HG02981 (cell line): Measurements from ENCODE around the gene PROSER3.

Experiments
- ATAC-seq: cut with Tn5 transposase; IDR thresholded peaks from one replicate; pipeline ENCODE4 v1.9.1; 2021; ENCODE audit warnings: mild to moderate bottlenecking, moderate library complexity; ENCODE audit not compliant: unreplicated experiment

PROSER3 gene

DNA sequence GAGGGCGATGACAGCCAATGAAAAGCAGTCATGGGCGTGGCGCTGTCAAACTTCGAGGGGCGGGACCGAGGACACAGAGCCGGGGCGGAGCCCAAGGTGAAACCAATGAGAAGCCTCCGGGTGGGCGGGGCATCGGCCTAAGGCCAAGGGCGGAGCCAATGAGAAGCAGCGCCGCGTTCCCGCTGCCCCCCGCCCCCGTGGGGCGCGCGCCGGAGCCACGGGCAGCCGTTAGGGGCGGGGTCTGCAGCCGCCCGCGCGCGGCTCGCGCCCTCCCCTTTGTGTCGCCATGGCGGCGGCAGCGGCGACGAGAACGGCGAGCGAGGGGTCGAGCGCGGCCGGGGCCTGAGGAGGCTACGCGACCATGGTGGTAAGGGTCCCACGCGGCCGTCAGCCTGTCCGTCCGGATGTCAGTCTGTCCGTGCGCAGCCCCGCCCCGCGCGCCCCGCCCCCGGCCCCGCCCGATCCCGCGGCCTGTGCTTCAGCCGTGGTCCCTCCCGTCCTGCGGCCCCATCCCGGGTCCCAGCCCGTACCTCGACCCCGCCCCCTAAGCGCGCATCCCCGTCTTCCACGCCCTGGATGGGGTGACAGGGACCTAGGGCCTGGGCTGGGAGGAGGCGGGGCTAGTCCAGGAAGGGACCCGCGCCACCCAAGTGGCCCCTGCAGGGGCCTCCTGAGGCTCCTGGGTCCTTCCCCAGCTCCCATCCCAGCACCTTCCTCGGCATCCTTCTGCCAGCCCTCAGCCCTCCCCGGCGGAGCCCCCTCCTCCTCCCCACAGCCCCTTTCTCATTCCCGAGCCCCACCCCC, 17.5 kb downstream of the PROSER3 start, which contains the start of gene ARHGAP33:
ARHGAP33 (plus strand) TSS at position 267 of the 804 bp plus-strand sequence; CDS start at position 362, 95 bp downstream.
- peak; percentile 91 for ATAC-seq

DNA sequence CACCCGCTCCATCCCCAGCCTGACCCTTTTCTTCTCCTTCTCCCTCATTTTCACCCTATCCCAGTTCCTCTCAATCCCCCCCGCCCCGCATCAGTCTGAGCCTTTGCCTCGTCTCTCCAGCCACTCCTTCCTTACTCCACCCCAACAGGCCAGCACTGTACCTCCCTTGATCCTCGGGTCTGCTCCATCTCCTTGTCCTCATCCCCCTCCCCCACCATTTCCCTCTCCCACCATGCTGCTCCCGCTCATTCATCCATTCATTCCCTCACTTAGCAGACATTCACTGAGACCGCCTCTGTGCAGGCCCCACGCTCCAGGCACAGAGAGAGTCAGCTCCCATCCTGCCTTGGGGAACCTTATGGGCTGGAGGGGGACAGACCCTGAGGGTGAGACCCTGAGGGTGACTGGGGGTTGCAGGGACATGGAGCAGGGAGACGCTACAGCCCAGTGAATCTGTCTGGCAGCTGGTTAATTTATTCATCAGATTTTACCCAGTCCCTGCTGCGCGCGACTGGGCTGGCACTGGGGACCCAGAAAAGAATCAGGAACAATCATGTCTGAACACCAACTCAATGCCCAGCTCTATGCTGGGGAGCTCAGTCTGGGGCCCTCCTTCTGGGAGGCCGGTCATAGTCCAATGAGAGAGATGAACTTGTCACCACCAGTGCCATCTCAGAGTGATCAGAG, 18.3 kb downstream of the PROSER3 start:
- ATAC-seq: no peak

DNA sequence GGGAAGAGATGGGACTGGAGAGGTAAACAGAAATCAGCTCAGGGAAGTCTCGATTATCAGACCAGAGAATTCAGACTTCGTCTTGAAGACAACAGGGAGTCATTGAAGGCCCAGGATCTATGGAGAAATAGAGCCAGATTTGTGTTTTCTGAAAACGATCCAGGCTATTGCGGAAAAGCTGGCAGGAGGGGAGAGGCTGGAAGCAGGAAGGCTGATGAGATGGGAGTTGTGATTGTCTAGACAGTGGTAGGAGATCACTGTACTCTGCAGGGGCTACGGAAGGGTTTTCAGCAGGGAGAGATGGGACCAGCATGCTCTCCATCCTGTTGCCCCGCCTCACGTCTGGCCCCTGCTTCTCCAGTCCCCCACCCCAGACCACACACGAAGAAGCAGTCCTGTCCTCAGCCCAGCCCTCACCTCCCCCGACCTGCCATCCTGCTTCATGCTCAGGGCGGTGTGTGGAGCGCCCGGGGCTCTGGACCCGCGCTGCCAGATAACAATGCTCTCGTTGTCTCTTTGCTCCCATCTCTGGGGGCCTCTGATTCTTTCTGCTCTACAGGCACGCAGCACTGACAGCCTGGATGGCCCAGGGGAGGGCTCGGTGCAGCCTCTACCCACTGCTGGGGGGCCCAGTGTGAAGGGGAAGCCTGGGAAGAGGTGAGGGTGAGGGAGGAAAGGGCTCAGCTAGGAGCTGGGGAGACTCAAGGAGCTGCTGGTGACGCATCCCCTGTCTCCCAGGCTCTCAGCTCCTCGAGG, 19.3 kb downstream of the PROSER3 start:
- ATAC-seq: no peak

DNA sequence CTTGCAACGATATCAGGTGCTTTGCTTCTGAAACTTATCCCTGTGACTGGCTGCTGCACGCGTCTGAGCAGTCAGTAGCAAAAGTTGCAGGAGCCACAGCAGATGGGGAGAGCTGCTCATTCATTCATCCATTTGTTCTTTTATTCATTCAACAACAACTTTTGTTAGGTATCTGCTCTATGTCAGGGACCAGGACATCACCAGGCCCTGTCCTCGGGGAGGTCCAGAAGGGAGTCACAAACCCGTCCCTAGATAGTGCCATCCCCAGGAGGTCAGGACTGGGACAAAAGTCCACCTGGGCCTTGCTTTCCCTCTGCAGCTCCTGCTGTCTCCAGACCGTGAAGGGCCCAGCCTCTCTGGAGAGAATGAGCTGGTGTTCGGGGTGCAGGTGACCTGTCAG, 20.0 kb downstream of the PROSER3 start:
- no peak for ATAC-seq

DNA sequence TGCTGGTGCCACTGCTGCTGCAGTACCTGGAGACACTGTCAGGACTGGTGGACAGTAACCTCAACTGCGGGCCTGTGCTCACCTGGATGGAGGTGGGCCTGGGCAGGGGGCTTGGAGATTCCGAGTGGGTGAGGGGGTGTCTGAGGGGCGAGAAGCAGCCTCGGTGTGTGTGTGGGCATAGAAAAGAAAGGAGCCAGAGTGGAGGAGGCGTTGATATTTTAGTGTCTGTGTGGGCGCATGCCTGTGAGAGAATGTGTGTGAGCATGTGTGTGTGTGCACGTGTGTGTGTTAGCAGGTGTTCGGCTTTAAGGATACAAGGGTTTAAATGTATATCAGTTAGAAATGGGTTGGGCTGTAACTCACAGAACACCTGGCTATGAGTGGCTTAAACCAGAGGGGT, 21.1 kb downstream of the PROSER3 start:
- ATAC-seq: no peak

DNA sequence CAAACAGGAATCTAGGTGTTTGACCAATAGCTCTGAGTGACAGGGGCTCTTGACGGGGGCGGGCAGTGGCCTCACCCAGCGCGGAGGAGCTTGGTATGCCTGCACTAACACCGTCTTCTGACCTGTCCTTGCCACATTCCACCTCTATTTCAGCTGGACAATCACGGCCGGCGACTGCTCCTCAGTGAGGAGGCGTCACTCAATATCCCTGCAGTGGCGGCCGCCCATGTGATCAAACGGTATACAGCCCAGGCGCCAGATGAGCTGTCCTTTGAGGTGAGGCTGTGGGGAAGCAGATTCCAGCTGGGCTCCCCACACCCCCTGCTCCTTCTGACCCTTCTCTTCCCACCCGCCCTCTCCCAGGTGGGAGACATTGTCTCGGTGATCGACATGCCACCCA, 22.1 kb downstream of the PROSER3 start:
- ATAC-seq: no peak

DNA sequence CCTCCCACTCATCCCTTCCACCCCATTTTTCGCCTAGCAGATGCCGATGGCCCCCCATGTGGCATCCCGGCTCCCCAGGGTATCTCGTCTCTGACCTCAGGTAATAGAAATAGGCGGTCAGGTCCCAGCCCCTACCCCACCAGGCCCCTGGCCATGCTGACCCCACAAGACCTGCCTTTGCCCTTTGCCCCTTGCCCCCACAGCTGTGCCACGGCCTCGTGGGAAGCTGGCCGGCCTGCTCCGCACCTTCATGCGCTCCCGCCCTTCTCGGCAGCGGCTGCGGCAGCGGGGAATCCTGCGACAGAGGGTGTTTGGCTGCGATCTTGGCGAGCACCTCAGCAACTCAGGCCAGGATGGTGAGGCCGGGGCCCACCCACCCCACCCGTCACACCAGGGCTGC, 22.7 kb downstream of the PROSER3 start:
- no peak for ATAC-seq

DNA sequence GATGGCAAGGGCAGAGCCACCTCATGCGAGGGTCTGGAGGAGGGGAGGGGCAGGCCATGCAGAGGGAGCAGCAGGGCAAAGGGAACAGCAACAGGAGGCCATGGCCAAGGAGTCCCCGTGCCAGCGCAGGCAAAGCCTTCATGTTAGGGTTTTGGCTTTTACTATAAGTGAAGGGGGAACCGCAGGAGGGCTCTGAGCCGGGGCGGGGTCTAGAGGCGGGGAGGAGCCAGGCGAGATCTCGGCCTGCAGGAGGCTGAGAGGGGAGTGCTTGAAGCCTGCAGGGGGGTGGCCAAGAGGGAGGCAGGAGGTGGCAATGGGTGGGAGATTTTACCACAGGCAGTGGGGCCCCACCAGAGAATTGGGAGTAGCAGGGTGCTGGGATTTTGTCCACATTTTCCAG, 23.7 kb downstream of the PROSER3 start:
- no peak for ATAC-seq

DNA sequence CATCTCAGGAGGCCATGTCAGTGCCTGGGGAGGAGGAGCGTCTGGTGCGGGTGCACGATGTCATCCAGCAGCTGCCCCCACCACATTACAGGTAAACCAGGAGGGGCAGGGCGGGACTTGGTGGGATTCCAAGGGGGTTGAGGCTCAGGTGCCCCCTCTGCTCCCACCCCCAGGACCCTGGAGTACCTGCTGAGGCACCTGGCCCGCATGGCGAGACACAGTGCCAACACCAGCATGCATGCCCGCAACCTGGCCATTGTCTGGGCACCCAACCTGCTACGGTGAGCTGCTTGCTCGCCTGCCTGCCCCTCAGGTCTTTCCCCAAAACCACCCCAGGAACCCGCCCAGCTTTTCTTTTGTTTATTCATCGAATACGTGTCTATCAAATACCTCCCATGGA, 24.6 kb downstream of the PROSER3 start:
- ATAC-seq: no peak

DNA sequence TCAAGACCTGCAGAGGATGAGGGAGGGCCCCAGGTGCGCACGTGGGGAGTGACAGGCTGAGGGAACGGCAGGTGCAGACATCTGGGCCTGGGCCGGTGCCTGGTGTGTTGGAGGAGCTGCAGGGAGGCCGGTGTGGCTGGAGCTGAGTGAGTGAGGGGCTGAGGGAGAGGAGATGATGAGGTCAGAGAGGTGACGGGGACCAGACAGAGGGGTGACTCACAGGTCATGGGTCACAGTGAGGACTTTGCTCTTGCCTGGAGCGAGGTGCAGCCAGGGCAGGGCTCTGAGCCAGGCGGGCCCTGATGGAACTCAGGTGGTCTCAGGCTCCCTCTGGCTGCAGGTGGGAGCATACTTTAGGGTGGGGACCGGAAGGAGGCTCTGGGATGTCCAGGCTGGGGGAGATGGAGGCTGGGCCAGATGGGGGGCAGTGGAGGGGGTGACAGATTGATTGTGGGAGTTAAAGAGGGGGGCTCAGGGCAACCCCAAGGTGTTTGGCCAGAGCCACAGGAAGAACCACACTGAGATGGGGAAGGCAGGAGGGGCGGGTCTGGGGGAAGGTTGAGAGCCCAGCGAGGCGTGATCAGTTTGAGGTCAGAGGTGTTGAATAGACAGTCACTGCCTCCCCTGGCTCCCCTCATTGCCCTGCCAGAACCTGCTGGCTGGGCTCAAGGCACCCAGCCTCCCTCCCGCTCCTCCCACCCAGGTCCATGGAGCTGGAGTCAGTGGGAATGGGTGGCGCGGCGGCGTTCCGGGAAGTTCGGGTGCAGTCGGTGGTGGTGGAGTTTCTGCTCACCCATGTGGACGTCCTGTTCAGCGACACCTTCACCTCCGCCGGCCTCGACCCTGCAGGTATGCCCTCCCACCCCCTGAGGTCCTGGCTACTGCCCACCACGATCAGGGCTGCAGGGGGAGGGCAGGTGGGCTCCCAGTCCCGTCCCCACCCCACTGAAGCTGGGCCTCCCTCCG, 25.8 kb downstream of the PROSER3 start:
- ATAC-seq: no peak

DNA sequence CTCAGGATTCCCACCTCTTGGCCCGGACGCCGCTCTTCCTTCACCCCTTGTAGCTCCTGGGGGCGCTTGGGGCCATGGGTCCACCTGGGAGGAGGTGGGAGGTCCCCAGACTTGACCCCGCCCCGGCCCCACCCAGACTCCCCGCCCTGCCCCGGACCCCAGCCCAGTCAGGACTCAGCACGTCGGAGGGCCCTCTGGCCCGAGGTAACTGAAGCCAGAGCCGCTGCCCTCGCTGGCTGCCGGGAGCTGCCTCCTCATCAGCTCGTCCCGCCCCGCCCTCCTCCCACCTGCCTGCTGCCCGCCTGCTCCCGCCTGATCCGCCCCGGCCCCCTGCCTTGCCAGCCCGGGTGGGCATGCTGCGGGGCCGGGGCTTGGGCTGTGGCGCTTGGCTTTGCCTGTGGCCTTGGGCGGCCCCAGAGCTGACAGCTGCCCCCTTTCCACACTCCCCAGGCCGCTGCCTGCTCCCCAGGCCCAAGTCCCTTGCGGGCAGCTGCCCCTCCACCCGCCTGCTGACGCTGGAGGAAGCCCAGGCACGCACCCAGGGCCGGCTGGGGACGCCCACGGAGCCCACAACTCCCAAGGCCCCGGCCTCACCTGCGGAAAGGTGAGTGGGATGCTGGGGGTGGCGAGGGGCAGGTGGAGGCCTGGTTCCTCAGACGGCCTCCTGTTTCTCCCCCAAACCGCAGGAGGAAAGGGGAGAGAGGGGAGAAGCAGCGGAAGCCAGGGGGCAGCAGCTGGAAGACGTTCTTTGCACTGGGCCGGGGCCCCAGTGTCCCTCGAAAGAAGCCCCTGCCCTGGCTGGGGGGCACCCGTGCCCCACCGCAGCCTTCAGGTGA, 26.7 kb downstream of the PROSER3 start:
- ATAC-seq: no peak

DNA sequence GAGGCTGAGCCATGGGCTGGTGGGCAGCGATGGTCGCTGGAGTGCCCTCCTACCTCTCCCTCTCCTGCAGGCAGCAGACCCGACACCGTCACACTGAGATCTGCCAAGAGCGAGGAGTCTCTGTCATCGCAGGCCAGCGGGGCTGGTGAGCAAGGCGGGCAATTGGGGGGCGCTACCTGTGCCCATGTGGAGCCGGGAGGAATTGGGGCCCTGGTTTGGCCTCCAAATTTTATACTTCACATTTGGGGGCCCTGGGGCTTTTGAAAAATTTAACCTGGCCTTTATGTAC, 27.3 kb downstream of the PROSER3 start:
- no peak for ATAC-seq

DNA sequence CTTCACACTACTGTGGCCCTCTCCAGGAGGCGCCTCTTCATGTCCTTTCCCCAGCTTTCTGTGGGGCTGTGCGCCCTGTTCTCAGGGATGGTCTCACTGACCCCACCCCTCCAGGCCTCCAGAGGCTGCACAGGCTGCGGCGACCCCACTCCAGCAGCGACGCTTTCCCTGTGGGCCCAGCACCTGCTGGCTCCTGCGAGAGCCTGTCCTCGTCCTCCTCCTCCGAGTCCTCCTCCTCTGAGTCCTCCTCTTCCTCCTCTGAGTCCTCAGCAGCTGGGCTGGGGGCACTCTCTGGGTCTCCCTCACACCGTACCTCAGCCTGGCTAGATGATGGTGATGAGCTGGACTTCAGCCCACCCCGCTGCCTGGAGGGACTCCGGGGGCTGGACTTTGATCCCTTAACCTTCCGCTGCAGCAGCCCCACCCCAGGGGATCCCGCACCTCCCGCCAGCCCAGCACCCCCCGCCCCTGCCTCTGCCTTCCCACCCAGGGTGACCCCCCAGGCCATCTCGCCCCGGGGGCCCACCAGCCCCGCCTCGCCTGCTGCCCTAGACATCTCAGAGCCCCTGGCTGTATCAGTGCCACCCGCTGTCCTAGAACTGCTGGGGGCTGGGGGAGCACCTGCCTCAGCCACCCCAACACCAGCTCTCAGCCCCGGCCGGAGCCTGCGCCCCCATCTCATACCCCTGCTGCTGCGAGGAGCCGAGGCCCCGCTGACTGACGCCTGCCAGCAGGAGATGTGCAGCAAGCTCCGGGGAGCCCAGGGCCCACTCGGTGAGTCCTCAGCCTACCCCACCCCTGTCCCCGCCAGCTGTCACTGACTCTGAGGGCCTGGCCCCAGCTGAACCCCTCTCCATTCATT, 28.6 kb downstream of the PROSER3 start:
- ATAC-seq: no peak

DNA sequence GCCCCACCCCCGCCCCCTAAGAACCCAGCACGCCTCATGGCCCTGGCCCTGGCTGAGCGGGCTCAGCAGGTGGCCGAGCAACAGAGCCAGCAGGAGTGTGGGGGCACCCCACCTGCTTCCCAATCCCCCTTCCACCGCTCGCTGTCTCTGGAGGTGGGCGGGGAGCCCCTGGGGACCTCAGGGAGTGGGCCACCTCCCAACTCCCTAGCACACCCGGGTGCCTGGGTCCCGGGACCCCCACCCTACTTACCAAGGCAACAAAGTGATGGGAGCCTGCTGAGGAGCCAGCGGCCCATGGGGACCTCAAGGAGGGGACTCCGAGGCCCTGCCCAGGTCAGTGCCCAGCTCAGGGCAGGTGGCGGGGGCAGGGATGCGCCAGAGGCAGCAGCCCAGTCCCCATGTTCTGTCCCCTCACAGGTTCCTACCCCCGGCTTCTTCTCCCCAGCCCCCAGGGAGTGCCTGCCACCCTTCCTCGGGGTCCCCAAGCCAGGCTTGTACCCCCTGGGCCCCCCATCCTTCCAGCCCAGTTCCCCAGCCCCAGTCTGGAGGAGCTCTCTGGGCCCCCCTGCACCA, 29.3 kb downstream of the PROSER3 start:
- no peak for ATAC-seq

DNA sequence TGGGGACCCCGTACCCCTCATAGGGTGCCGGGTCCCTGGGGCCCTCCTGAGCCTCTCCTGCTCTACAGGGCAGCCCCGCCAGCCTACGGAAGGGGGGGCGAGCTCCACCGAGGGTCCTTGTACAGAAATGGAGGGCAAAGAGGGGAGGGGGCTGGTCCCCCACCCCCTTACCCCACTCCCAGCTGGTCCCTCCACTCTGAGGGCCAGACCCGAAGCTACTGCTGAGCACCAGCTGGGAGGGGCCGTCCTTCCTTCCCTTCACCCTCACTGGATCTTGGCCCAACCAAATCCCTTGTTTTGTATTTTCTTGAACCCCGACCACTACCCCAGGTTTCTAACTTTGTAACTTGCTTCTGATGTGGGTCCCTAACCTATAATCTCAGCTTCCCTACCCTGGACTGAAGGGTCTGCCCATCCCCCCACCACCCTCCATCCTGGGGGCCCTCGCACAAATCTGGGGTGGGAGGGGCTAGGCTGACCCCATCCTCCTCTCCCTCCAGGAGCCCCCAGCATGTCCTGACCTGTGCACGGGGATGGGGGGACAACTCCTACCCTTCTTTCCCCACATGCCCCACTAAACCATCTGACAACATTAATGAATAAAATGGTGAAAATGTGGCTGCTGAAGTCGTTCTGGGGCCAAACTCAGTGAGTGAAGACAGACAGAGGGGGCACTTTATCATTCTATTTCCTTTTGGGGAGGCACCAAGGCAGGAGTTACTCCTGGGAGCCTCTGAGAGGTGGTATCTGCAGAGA, 30.4 kb downstream of the PROSER3 start:
- no peak for ATAC-seq

DNA sequence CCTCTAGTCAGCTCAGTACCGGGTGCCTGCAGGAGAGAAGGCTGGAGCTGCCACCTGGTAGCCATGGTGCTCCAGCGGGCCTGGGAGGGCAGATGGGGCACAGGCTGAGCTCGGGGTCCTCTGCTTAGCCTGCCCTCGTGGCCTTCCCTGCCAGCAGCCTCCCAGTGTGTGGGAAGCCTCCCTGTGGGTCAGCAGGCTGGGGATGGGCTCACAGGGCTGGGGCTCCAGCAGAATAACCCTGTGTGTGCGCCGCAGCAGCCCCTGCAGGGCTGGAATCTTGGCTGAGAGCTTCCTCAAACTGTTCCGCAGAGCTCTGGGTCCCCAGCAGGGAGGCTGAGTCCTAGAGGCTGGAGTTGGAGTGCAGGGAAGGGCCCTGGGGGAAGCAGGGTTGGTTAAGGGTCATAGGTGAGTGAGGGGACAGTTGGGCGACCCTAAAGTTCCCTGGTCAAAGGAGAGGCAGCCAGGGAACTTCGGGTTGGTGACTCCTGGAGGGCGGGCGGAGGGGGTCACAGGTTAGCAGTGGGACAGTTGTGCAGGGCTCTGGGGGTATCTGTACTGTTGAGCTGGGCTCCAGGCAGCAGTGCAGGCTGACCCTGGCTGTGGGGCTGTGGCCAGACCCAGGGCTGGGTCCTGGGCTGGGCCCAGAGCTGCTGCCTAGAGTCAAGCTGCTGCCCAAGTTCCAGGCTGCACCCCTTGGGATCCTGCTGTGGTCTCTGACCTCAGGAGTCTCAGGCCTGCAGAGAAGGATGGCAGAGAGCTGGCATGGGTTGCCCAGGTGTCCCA, 31.4 kb downstream of the PROSER3 start:
- no peak for ATAC-seq
